MM.1S (cell line): ENCODE results near the gene ADRM1.
A peak's percentile ranks its signal among the peaks of the same experiment; 100 is the strongest.

Source experiments
- DNase-seq: peaks from one replicate; pipeline ENCODE4 v3.0.0-alpha.2; 2015
- H2AFZ ChIP-seq: fragments of 300-600 bp; sonication (generic); 2 replicates; pipeline ENCODE4 v1.6.0; 2016; ENCODE audit warnings: antibody characterized with exemption, low read length
- H3F3A ChIP-seq: fragments of 300-600 bp; sonication (generic); 2 replicates; pipeline ENCODE4 v1.6.1; 2016; ENCODE audit warnings: mild to moderate bottlenecking, antibody characterized with exemption, low read length, moderate library complexity, mixed read lengths; ENCODE audit not compliant: insufficient read depth
- H3K27ac ChIP-seq: fragments of 300-600 bp; sonication (generic); 2 replicates; pipeline ENCODE4 v1.5.1; 2016; ENCODE audit warnings: mild to moderate bottlenecking, low read length
- H3K27me3 ChIP-seq: fragments of 300-600 bp; sonication (generic); replicated peaks from 2 replicates; pipeline ENCODE4 v1.6.0; 2016; ENCODE audit warnings: low read length; ENCODE audit not compliant: insufficient read depth
- H3K36me3 ChIP-seq: fragments of 300-600 bp; sonication (generic); replicated peaks from 2 replicates; pipeline ENCODE4 v1.6.1; 2016; ENCODE audit warnings: mild to moderate bottlenecking, low read length, mixed read lengths; ENCODE audit not compliant: insufficient read depth
- H3K4me1 ChIP-seq: fragments of 300-600 bp; sonication (generic); 2 replicates; pipeline ENCODE4 v1.6.1; 2016; ENCODE audit warnings: low read length, mixed read lengths
- H3K4me2 ChIP-seq: fragments of 300-600 bp; sonication (generic); 2 replicates; pipeline ENCODE4 v1.6.0; 2016; ENCODE audit warnings: low read depth, low read length
- H3K4me3 ChIP-seq: fragments of 300-600 bp; sonication (generic); 2 replicates; pipeline ENCODE4 v1.5.1; 2016; ENCODE audit warnings: low read length, mixed read lengths
- H3K79me2 ChIP-seq: fragments of 300-600 bp; sonication (generic); 2 replicates; pipeline ENCODE4 v1.6.1; 2016; ENCODE audit warnings: mixed run types, low read length, mixed read lengths
- H3K9ac ChIP-seq: fragments of 300-600 bp; sonication (generic); 2 replicates; pipeline ENCODE4 v1.6.1; 2016; ENCODE audit warnings: low read length, mixed read lengths
- H3K9me2 ChIP-seq: fragments of 300-600 bp; sonication (generic); replicated peaks from 2 replicates; pipeline ENCODE4 v1.6.1; 2016; ENCODE audit warnings: mild to moderate bottlenecking, low read length, mixed read lengths; ENCODE audit not compliant: insufficient read depth
- H3K9me3 ChIP-seq: fragments of 300-600 bp; sonication (generic); replicated peaks from 2 replicates; pipeline ENCODE4 v1.6.1; 2016; ENCODE audit warnings: mild to moderate bottlenecking, low read length, mixed read lengths; ENCODE audit not compliant: insufficient read depth
- H4K20me1 ChIP-seq: fragments of 300-600 bp; sonication (generic); 2 replicates; pipeline ENCODE4 v1.6.1; 2016; ENCODE audit warnings: mild to moderate bottlenecking, low read length, moderate library complexity, mixed read lengths; ENCODE audit not compliant: insufficient read depth
- EZH2 ChIP-seq: fragments of 300-600 bp; sonication (generic); optimal IDR thresholded peaks from 2 replicates; pipeline ENCODE3; 2017; ENCODE audit warnings: low read depth, mild to moderate bottlenecking, antibody characterized with exemption, low read length, mixed read lengths
- EZH2phosphoT487 ChIP-seq: fragments of 300-600 bp; sonication (generic); IDR thresholded peaks from 2 replicates; pipeline ENCODE4 v1.6.1; 2018; ENCODE audit warnings: antibody characterized with exemption, low read length
- TF ChIP-seq, protein P1 (sequence below): fragments of 300-600 bp; sonication (generic); IDR thresholded peaks from 2 replicates; pipeline ENCODE4 v1.5.1; 2016; ENCODE audit warnings: antibody characterized with exemption, low read length, mixed read lengths

The ADRM1 gene

DNA sequence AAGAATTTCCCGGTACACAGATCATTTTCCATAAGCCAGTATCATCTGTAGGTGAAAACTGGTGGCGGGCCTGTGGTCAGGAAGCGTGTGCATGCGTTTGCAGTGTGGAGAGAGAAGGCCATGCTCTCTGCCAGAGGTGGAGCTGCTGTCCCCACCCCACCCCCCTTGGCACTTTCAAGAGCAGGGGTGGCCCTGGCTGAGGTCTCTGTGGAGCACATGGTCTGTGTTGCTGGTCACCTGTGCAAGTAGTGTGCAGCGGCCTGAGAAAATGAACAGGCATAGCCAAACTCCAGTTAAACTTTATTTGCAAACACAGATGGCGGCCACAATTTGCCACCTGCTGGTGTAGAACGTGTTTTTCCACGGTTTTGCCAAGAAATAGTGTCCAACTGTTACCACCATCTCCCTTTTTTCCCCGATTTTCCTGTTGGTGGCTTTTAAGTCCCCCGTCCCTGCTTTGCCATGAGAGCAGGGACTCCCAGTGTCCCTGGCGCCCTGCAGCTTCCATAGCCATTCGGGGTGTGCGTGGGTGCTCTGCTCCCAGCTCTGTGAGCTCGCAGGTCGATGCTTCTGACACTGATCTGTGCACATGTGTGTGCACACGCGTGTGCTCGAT is 2.5 kb downstream of the ADRM1 start:
- DNase-seq: peak; percentile 30
- Histone ChIP-seq H2AFZ (no peak overlapping the region), H3K36me3 (peaks cover 15% of the 10 kb centered on the region), H3K9me3 (no peaks in the 10 kb centered on the region), H3K27me3 (no peaks in the 10 kb centered on the region), H3K4me3 (peak overlapping the region; percentile 85), H3K79me2 (peaks cover 50% of the 10 kb centered on the region), H3K27ac (peak overlapping the region; percentile 56; the same call in 1 of the 2 replicates), H3K9me2 (no peaks in the 10 kb centered on the region), H3K4me2 (peak overlapping the region; percentile 95), H3K4me1 (peaks cover 9% of the 10 kb centered on the region), H3F3A (peaks cover 11% of the 10 kb centered on the region; the same call in 1 of the 2 replicates), H4K20me1 (peaks cover 30% of the 10 kb centered on the region), H3K9ac (peak overlapping the region; percentile 91)
- TF ChIP-seq EZH2phosphoT487 (no peak), EZH2 (no peak)
- TF ChIP-seq, protein P1, sequence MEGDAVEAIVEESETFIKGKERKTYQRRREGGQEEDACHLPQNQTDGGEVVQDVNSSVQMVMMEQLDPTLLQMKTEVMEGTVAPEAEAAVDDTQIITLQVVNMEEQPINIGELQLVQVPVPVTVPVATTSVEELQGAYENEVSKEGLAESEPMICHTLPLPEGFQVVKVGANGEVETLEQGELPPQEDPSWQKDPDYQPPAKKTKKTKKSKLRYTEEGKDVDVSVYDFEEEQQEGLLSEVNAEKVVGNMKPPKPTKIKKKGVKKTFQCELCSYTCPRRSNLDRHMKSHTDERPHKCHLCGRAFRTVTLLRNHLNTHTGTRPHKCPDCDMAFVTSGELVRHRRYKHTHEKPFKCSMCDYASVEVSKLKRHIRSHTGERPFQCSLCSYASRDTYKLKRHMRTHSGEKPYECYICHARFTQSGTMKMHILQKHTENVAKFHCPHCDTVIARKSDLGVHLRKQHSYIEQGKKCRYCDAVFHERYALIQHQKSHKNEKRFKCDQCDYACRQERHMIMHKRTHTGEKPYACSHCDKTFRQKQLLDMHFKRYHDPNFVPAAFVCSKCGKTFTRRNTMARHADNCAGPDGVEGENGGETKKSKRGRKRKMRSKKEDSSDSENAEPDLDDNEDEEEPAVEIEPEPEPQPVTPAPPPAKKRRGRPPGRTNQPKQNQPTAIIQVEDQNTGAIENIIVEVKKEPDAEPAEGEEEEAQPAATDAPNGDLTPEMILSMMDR: no peak

DNA sequence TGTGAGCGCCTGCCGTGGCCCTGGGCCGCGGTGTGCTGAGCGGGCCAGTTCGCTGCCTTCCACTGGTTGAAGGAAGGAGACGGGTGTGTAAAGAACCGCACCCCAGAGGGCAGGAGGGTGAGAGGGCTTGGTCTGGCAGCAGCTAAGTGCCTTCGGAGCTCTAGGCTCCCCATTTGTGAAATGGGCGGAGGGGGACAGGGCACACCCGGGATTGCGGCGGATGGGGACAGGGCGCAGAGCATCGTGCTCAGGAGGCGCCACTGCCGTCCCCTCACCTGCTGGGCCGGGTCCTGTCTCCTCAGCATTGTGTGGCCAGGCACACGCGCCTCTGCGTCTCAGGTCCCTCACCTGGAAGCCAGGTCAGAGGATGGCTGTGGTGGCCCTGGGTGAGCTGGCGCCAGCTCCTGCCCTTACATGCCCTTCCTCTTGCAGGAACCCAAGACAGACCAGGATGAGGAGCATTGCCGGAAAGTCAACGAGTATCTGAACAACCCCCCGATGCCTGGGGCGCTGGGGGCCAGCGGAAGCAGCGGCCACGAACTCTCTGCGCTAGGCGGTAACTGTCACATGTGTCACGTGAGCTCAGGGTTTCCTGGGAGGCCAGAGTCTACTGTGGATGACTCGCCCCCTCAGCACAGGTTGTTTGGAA is 3.1 kb downstream of the ADRM1 start:
- Histone ChIP-seq H3K27ac (no peak overlapping the region), H3K4me1 (peaks cover 9% of the 10 kb centered on the region), H3K27me3 (no peaks in the 10 kb centered on the region), H3K4me3 (no peak overlapping the region), H3K36me3 (peaks cover 15% of the 10 kb centered on the region), H4K20me1 (peaks cover 30% of the 10 kb centered on the region), H3K9ac (no peak overlapping the region), H3K4me2 (no peak overlapping the region; the same call in 1 of the 2 replicates), H3K79me2 (peaks cover 50% of the 10 kb centered on the region), H2AFZ (no peak overlapping the region), H3F3A (peaks cover 11% of the 10 kb centered on the region; the same call in 1 of the 2 replicates), H3K9me3 (no peaks in the 10 kb centered on the region), H3K9me2 (no peaks in the 10 kb centered on the region)
- DNase-seq: no peak
- TF ChIP-seq EZH2: no peak

DNA sequence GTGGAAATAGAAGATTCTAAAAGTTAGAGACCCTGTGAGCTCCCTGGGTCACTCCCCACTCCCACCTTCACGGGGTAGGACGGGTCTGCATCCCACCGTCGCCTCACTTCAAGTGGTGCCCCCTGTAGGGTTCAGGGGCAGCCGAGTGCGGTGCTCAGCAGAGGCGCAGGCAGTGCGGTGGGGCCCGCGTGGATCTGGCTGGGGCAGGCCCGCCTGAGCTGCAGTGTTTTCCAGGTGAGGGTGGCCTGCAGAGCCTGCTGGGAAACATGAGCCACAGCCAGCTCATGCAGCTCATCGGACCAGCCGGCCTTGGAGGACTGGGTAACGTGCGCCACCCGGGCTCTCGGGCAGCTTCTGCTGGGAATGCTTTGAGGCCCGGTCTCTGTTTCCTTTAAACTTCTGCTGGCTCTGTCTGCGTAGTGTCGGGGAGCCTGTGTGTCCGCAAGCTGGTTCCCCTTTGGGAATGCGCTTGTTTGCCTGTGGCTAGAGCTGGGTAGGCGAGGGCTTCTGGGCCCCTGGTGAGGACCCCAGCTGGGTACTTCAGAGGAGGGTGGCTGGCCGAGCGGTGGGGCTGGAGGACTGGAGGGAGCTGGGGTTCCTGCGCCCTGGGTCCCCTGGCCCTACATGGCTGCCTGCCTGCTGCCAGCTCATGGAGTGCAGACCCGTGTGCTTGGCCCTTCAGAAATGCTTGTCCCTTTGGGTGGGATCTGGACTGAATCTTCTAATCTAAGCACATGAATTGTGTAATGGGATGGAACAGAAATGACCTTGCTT is 3.8 kb downstream of the ADRM1 start:
- Histone ChIP-seq H3K27me3 (no peaks in the 10 kb centered on the region), H3F3A (peaks cover 8% of the 10 kb centered on the region; the same call in 1 of the 2 replicates)

More for the DNA sequence above, 3.8 kb downstream of the ADRM1 start:
- Histone ChIP-seq H3K4me1 (peaks cover 9% of the 10 kb centered on the region), H3K9ac (no peak overlapping the region), H3K79me2 (peaks cover 50% of the 10 kb centered on the region), H3K4me2 (no peak overlapping the region), H3K4me3 (no peak overlapping the region), H3K36me3 (peaks cover 15% of the 10 kb centered on the region), H2AFZ (no peak overlapping the region), H3K9me2 (no peaks in the 10 kb centered on the region), H4K20me1 (peaks cover 30% of the 10 kb centered on the region), H3K27ac (no peak overlapping the region), H3K9me3 (no peaks in the 10 kb centered on the region)
- no peak for TF ChIP-seq EZH2
- DNase-seq: no peak
